Myocyte (in vitro differentiated cells): ENCODE results near the gene TPPP2. TPM values are rescaled to one million over a fixed set of nuclear protein-coding genes. Genes with fewer than 3 reads are reported as not detected.

ENCODE experiments used
- DNase-seq: peaks from one replicate; pipeline ENCODE4 v3.0.0-alpha.2; 2012; ENCODE audit warnings: low read depth
- microRNA-seq: library from miRNA; unstranded; fragments of <30 nt; microRNA quantifications from one replicate; pipeline ENCODE4, GENCODE V29; 2016
- total RNA-seq: library from RNA; depleted of rRNA; stranded (reverse); fragments of >200 nt; gene quantifications from 2 replicates; pipeline ENCODE4 v1.2.3, GENCODE V29; 2014

The TPPP2 gene
- total RNA-seq, 1 donor from 2014 or later: not detected

DNA sequence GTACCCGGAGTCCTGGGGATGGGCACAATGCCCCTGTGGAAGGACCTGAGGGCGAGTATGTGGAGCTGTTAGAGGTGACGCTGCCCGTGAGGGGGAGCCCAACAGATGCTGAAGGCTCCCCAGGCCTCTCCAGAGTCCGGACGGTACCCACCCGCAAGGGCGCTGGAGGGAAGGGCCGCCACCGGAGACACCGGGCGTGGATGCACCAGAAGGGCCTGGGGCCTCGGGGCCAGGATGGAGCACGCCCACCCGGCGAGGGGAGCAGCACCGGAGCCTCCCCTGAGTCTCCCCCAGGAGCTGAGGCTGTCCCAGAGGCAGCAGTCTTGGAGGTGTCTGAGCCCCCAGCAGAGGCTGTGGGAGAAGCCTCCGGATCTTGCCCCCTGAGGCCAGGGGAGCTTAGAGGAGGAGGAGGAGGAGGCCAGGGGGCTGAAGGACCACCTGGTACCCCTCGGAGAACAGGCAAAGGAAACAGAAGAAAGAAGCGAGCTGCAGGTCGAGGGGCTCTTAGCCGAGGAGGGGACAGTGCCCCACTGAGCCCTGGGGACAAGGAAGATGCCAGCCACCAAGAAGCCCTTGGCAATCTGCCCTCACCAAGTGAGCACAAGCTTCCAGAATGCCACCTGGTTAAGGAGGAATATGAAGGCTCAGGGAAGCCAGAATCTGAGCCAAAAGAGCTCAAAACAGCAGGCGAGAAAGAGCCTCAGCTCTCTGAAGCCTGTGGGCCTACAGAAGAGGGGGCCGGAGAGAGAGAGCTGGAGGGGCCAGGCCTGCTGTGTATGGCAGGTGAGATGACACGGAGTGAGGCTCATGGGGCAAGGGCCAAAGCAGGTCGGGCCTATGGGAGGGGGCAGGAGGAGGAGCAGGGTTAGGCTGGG, 44.6 kb downstream of the TPPP2 start:
- DNase-seq: no peak

DNA sequence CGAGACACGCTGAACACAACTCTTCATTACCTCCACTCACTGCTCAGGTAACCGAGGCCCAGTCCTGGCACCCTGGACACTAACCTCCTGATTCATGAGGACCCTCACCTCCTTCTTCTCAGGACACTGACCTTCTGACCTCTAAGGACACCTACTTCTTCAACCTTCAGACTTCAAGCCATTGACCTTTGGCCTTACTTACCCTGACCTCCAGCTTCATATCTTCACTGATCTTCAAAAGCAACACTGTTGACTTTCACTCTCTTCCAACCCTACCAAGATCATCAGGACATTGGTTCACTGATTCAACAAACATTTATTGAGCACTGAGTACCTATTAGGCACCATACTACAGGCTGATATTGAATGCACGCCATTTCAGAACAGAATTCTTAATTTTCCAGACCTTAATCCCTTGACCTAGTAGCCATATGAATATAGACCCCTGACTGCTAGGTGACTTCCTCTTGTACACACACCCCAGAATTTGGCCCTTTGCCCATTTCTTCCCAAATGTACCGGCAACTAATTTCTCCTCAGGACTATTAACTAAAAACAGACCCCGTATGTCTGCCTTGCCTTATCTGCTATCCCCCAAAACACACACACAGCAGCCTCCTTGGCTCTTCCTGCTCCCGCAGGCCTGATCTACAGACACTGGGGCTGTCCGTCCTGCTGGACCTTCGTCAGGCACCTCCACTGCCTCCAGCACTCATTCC, 45.9 kb downstream of the TPPP2 start:
- DNase-seq: no peak

- DNase-seq: no peak
These were observed 47.7 kb downstream of the TPPP2 start for GRCh38 chr14:21077672-21078071.

DNA sequence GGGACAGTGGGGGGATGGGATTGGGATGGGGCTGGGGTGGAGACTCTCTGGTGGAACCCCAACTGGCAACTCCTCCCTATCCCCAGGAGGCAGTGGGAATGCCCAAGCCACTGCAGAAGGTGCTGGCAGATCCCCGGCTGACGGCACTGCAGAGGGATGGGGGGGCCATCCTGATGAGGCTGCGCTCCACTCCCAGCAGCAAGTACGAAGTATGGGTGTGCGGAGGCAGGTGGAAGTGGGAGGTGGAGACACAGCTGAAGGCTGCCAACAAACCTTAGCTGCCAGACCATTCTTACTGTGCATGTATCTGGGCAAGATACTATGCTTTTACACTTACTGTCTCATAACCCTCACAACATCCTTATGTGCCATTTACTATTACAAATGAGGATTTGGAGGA, 48.3 kb downstream of the TPPP2 start:
- no peak for DNase-seq

GRCh38 chr14:21078726-21079125, 48.7 kb downstream of the TPPP2 start:
- no peak for DNase-seq

DNA sequence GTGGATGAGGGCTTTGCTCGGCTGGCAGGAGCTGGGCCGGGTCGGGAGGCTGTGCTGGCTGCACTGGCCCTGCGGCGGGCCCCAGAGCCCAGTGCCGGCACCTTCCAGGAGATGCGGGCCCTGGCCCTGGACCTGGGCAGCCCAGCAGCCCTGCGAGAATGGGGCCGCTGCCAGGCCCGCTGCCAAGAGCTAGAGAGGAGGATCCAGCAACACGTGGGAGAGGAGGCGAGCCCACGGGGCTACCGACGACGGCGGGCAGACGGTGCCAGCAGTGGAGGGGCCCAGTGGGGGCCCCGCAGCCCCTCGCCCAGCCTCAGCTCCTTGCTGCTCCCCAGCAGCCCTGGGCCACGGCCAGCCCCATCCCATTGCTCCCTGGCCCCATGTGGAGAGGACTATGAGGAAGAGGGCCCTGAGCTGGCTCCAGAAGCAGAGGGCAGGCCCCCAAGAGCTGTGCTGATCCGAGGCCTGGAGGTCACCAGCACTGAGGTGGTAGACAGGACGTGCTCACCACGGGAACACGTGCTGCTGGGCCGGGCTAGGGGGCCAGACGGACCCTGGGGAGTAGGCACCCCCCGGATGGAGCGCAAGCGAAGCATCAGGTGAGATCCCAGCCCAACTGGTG, 51.6 kb downstream of the TPPP2 start:
- no peak for DNase-seq

Small RNA genes within 50 kb of the gene (microRNA-seq; reads per million reads assigned to microRNA genes)
- gene MIR6717: not detected

Other genes starting within 250 kb of the TPPP2 start
- gene RNASE6, start 248.9 kb upstream of the TPPP2 start, total RNA-seq: not detected in 2 replicates
- gene RNASE1, start 227.4 kb upstream of the TPPP2 start, total RNA-seq: not detected in 2 replicates
- gene RNASE3, start 138.8 kb upstream of the TPPP2 start, total RNA-seq: not detected in 2 replicates
- not detected in 2 replicates for gene RNASE2, start 74.7 kb upstream of the TPPP2 start, total RNA-seq
- gene METTL17, start 40.2 kb upstream of the TPPP2 start, total RNA-seq: 66.9 and 71.5 TPM in 2 replicates
- gene SLC39A2, start 30.9 kb upstream of the TPPP2 start, total RNA-seq: not detected in 2 replicates
- 45.4 and 61.1 TPM in 2 replicates for gene NDRG2, start 5.2 kb upstream of the TPPP2 start, total RNA-seq
- gene RNASE13, start 4.6 kb downstream of the TPPP2 start, total RNA-seq: not detected in 2 replicates
- 0.16 TPM in 1 of 2 replicates, not detected in the other for gene RNASE7, start 12.1 kb downstream of the TPPP2 start, total RNA-seq
- not detected in 2 replicates for gene RNASE8, start 27.6 kb downstream of the TPPP2 start, total RNA-seq
- gene ARHGEF40, start 40.1 kb downstream of the TPPP2 start, total RNA-seq: 45.2 and 67.3 TPM in 2 replicates
- 33.2 and 49.8 TPM in 2 replicates for gene ZNF219, start 68.4 kb downstream of the TPPP2 start, total RNA-seq
- 0.83 and 1.6 TPM in 2 replicates for gene TMEM253, start 70.8 kb downstream of the TPPP2 start, total RNA-seq
- not detected in 2 replicates for gene OR5AU1, start 125.8 kb downstream of the TPPP2 start, total RNA-seq
- 541 and 590 TPM in 2 replicates for gene HNRNPC, start 239.2 kb downstream of the TPPP2 start, total RNA-seq
- gene RPGRIP1, start 249.9 kb downstream of the TPPP2 start, total RNA-seq: not detected in 2 replicates